H1 (cell line): ENCODE results near the gene EPB41L5. TPM values are rescaled to one million over a fixed set of nuclear protein-coding genes. Genes with fewer than 3 reads are reported as not detected.

Experiments
- CTCF ChIA-PET: fragments of 300-600 bp; sonication (Branson Sonifier 250); formaldehyde crosslinking; loops from one replicate; lab custom pipeline; 2021; ENCODE audit not compliant: partially characterized antibody; lab: Charles Lee
- POLR2A ChIA-PET: fragments of 300-600 bp; sonication (Branson Sonifier 250); formaldehyde crosslinking; loops from one replicate; lab custom pipeline; 2021; ENCODE audit warnings: inconsistent platforms; ENCODE audit not compliant: partially characterized antibody; lab: Charles Lee
- DNase-seq, 2 experiments: peaks; one replicate each; pipeline versions ENCODE4 v3.0.0 to v3.0.0-alpha.2; 2010 to 2022; ENCODE audit warnings: low spot score in 2 of 2, low read depth in 1 of 2, mixed read lengths in 1 of 2
- FAIRE-seq: peaks from 2 replicates; lab custom pipeline; 2011; peaks lifted over from hg19 to GRCh38; lab: Jason Lieb, UNC
- H2AFZ ChIP-seq: 2 replicates; pipeline ENCODE4 v1.8.1; 2012; ENCODE audit warnings: low read length, inconsistent platforms
- H2AK5ac ChIP-seq: 2 replicates; pipeline ENCODE4 v1.6.1; 2013; ENCODE audit warnings: low read depth, low read length
- H2BK120ac ChIP-seq: replicated peaks from 2 replicates; pipeline ENCODE3; 2013; ENCODE audit warnings: low read depth, low read length, inconsistent platforms
- H2BK12ac ChIP-seq: 2 replicates; pipeline ENCODE4 v1.6.1; 2013; ENCODE audit warnings: low read depth, low read length
- H2BK15ac ChIP-seq: 2 replicates; pipeline ENCODE4 v1.6.1; 2013; ENCODE audit warnings: low read length
- H2BK20ac ChIP-seq: 2 replicates; pipeline ENCODE4 v1.6.1; 2013; ENCODE audit warnings: low read length
- H2BK5ac ChIP-seq: 2 replicates; pipeline ENCODE4 v1.6.1; 2013; ENCODE audit warnings: low read depth, low read length
- H3K14ac ChIP-seq: 2 replicates; pipeline ENCODE4 v1.6.1; 2013; ENCODE audit warnings: inconsistent platforms; ENCODE audit not compliant: insufficient read length
- H3K18ac ChIP-seq: 2 replicates; pipeline ENCODE4 v1.6.1; 2013; ENCODE audit warnings: low read length; ENCODE audit errors: extremely low read depth
- H3K23ac ChIP-seq: 2 replicates; pipeline ENCODE4 v1.6.1; 2013; ENCODE audit warnings: inconsistent platforms; ENCODE audit not compliant: insufficient read length
- H3K23me2 ChIP-seq: 2 replicates; pipeline ENCODE4 v1.6.1; 2013; ENCODE audit warnings: low read depth, low read length
- H3K27ac ChIP-seq: 2 replicates; pipeline ENCODE4 v1.6.1; 2011; ENCODE audit warnings: low read depth, low read length, inconsistent platforms
- H3K27me3 ChIP-seq, 4 experiments: replicated peaks in 1 of 4; 1 replicate in 1 of 4; 2 replicates in 3 of 4; pipeline versions ENCODE4 v1.6.1 to v1.8.1; 2011 to 2013; ENCODE audit warnings: low read length in 3 of 4, mild to moderate bottlenecking in 3 of 4, inconsistent platforms in 2 of 4, mixed read lengths in 2 of 4, moderate library complexity in 1 of 4; ENCODE audit not compliant: control insufficient read depth in 3 of 4, insufficient read depth in 3 of 4; ENCODE audit errors: extremely low read depth in 1 of 4
- H3K36me3 ChIP-seq, 4 experiments: 2 replicates each; pipeline versions ENCODE4 v1.6.1 to v1.8.1; 2011 to 2013; ENCODE audit warnings: mild to moderate bottlenecking in 4 of 4, low read length in 3 of 4, moderate library complexity in 2 of 4, control low read depth in 1 of 4, inconsistent platforms in 1 of 4; ENCODE audit not compliant: insufficient read depth in 4 of 4, control insufficient read depth in 2 of 4
- H3K4ac ChIP-seq: replicated peaks from 2 replicates; pipeline ENCODE3; 2013; ENCODE audit warnings: low read length, low read depth, mixed read lengths, inconsistent platforms; ENCODE audit not compliant: insufficient read length
- H3K4me1 ChIP-seq, 4 experiments: replicated peaks in 1 of 4; 1 replicate in 1 of 4; 2 replicates in 3 of 4; pipeline versions ENCODE4 v1.6.1 to v1.8.1; 2011 to 2013; ENCODE audit warnings: low read length in 3 of 4, inconsistent platforms in 2 of 4, mixed read lengths in 1 of 4; ENCODE audit not compliant: insufficient read depth in 4 of 4, control insufficient read depth in 3 of 4
- H3K4me2 ChIP-seq, 2 experiments: 2 replicates each; pipeline versions ENCODE4 v1.6.1 to v1.8.1; 2011 to 2013; ENCODE audit warnings: low read depth in 2 of 2, low read length in 2 of 2, control low read depth in 1 of 2, inconsistent platforms in 1 of 2, mild to moderate bottlenecking in 1 of 2; ENCODE audit not compliant: insufficient read depth in 1 of 2
- H3K4me3 ChIP-seq, 4 experiments: fragments of 200-600, 300-600 bp in 1 of 4; sonication (generic), shearing (Covaris generic), sonication (Bioruptor Twin) in 1 of 4; 2 replicates each; pipeline versions ENCODE4 v1.5.1 to v1.8.1; 2011 to 2016; ENCODE audit warnings: low read length in 4 of 4, low read depth in 3 of 4, control low read depth in 2 of 4, inconsistent platforms in 2 of 4, mild to moderate bottlenecking in 2 of 4, mixed read lengths in 1 of 4, moderate library complexity in 1 of 4; ENCODE audit not compliant: insufficient read depth in 2 of 4; ENCODE audit errors: extremely low read depth in 1 of 4
- H3K56ac ChIP-seq: replicated peaks from 2 replicates; pipeline ENCODE3; 2013; ENCODE audit warnings: low read depth, mild to moderate bottlenecking, mixed read lengths, low read length, inconsistent platforms; ENCODE audit not compliant: insufficient read length
- H3K79me1 ChIP-seq: 2 replicates; pipeline ENCODE4 v1.6.1; 2013; ENCODE audit warnings: low read depth, low read length, control low read depth
- H3K79me2 ChIP-seq, 2 experiments: 2 replicates each; pipeline versions ENCODE4 v1.6.1 to v1.8.1; 2012 to 2013; ENCODE audit warnings: low read length in 2 of 2, mild to moderate bottlenecking in 2 of 2, inconsistent platforms in 1 of 2; ENCODE audit not compliant: insufficient read depth in 2 of 2, control insufficient read depth in 1 of 2
- H3K9ac ChIP-seq, 4 experiments: replicated peaks in 1 of 4; 1 replicate in 1 of 4; 2 replicates in 3 of 4; pipeline versions ENCODE4 v1.6.1 to v1.8.1; 2011 to 2013; ENCODE audit warnings: low read depth in 3 of 4, low read length in 3 of 4, control low read depth in 2 of 4, mild to moderate bottlenecking in 2 of 4, moderate library complexity in 2 of 4, inconsistent platforms in 1 of 4; ENCODE audit errors: extremely low read depth in 1 of 4
- H3K9me3 ChIP-seq, 2 experiments: 2 replicates each; pipeline versions ENCODE4 v1.6.1 to v1.8.1; 2012 to 2013; ENCODE audit warnings: mild to moderate bottlenecking in 2 of 2, moderate library complexity in 2 of 2, control low read depth in 1 of 2, inconsistent platforms in 1 of 2, low read depth in 1 of 2, low read length in 1 of 2, mixed read lengths in 1 of 2; ENCODE audit not compliant: insufficient read depth in 2 of 2
- H4K20me1 ChIP-seq, 2 experiments: replicated peaks in 1 of 2; 2 replicates each; pipeline versions ENCODE3 to v1.8.1; 2011 to 2013; ENCODE audit warnings: inconsistent platforms in 2 of 2, low read length in 2 of 2, mild to moderate bottlenecking in 1 of 2; ENCODE audit not compliant: insufficient read depth in 2 of 2, control insufficient read depth in 1 of 2
- H4K5ac ChIP-seq: 2 replicates; pipeline ENCODE4 v1.6.1; 2013; ENCODE audit warnings: low read length, low read depth, mixed read lengths, inconsistent platforms; ENCODE audit not compliant: insufficient read length
- H4K8ac ChIP-seq: 2 replicates; pipeline ENCODE4 v1.8.0; 2013; ENCODE audit warnings: mild to moderate bottlenecking, moderate library complexity, low read length, inconsistent platforms; ENCODE audit not compliant: insufficient read depth; ENCODE audit errors: extremely low read depth
- H4K91ac ChIP-seq: replicated peaks from 2 replicates; pipeline ENCODE3; 2013; ENCODE audit warnings: low read length, mixed read lengths, inconsistent platforms; ENCODE audit not compliant: insufficient read length
- ATF2 ChIP-seq: IDR thresholded peaks from 2 replicates; pipeline ENCODE4 v1.6.1; 2012; ENCODE audit warnings: low read length, inconsistent platforms
- CBX5 ChIP-seq: fragments of 300-800, 300-1000 bp; sonication (generic); IDR thresholded peaks from 2 replicates; pipeline ENCODE4 v1.7.1; 2016; ENCODE audit warnings: antibody characterized with exemption, low read length, low read depth
- CBX8 ChIP-seq: fragments of 300-800, 300-1000 bp; sonication (generic); IDR thresholded peaks from 2 replicates; pipeline ENCODE4 v1.7.1; 2016; ENCODE audit warnings: low read depth, low read length, borderline replicate concordance
- CHD1 ChIP-seq: IDR thresholded peaks from 2 replicates; pipeline ENCODE4 v1.6.1; 2012; ENCODE audit warnings: low read depth, low read length, improper control_type of control experiment
- FOSL1 ChIP-seq: IDR thresholded peaks from 2 replicates; pipeline ENCODE4 v1.6.1; 2011; ENCODE audit warnings: mild to moderate bottlenecking, low read depth, low read length, moderate library complexity; ENCODE audit not compliant: insufficient read depth
- GTF2F1 ChIP-seq: IDR thresholded peaks from 2 replicates; pipeline ENCODE4 v1.6.1; 2012; ENCODE audit warnings: low read depth, low read length, improper control_type of control experiment, borderline replicate concordance
- KDM1A ChIP-seq: fragments of 200-600, 300-600 bp; sonication (generic); IDR thresholded peaks from 2 replicates; pipeline ENCODE4 v1.7.1; 2016; ENCODE audit warnings: mild to moderate bottlenecking, low read length, borderline replicate concordance
- KDM4A ChIP-seq: IDR thresholded peaks from one replicate; pipeline ENCODE4 v1.7.1; 2012; ENCODE audit warnings: low read depth, mild to moderate bottlenecking, moderate library complexity, low read length, inconsistent platforms; ENCODE audit not compliant: severe bottlenecking
- NANOG ChIP-seq: IDR thresholded peaks from 2 replicates; pipeline ENCODE4 v1.6.1; 2011; ENCODE audit warnings: low read length, low read depth, mild to moderate bottlenecking, inconsistent platforms; ENCODE audit not compliant: insufficient read depth, poor library complexity, severe bottlenecking
- POLR2A ChIP-seq, 2 experiments: IDR thresholded peaks; 1 replicate in 1 of 2; 2 replicates in 1 of 2; pipeline ENCODE4 v1.6.1; 2011; ENCODE audit warnings: low read depth in 2 of 2, low read length in 2 of 2, mild to moderate bottlenecking in 2 of 2; ENCODE audit errors: control extremely low read depth in 1 of 2
- RBBP5 ChIP-seq: IDR thresholded peaks from 2 replicates; pipeline ENCODE4 v1.7.1; 2012; ENCODE audit warnings: low read depth, mild to moderate bottlenecking, inconsistent platforms, low read length, moderate library complexity, borderline replicate concordance
- TCF12 ChIP-seq: IDR thresholded peaks from 2 replicates; pipeline ENCODE4 v1.6.1; 2011; ENCODE audit warnings: low read depth, mild to moderate bottlenecking, low read length
- YY1 ChIP-seq: IDR thresholded peaks from 2 replicates; pipeline ENCODE4 v1.6.1; 2011; ENCODE audit warnings: low read depth, mild to moderate bottlenecking, low read length
- WGBS, 2 experiments: shearing (Covaris generic) in 1 of 2; methylation state at CpG; one replicate each; pipeline versions ENCODE4 v1.1.6 to v1.1.7; 2013 to 2015; ENCODE audit warnings: low lambda C conversion rate in 2 of 2, mixed read lengths in 2 of 2, inconsistent platforms in 1 of 2, low coverage in 1 of 2, missing lambda C conversion rate in 1 of 2; ENCODE audit not compliant: insufficient replicate concordance in 2 of 2, insufficient coverage in 1 of 2, insufficient read length in 1 of 2; ENCODE audit errors: extremely low coverage in 1 of 2, missing lambda C conversion rate in 1 of 2; 5-methylcytosine and 5-hydroxymethylcytosine counted together
- polyA plus RNA-seq, 7 experiments: library from polyadenylated mRNA; depleted of rRNA in 3 of 7; stranded (reverse) in 5 of 7; unstranded in 2 of 7; fragments of >200 nt in 5 of 7; fragments of 200-250 nt in 2 of 7; gene quantifications; 1 replicate in 5 of 7; 2 replicates in 1 of 7; 4 replicates in 1 of 7; pipeline versions ENCODE4 v1.2.1 to v1.2.3, GENCODE V29; 2011 to 2013; ENCODE audit warnings: missing spikeins in 2 of 7, mixed read lengths in 2 of 7
- total RNA-seq: library from RNA; stranded (reverse); fragmentation: NEBNext Ultra II Directional; extraction: Animal tissue kit (Norgen Biotek cat#: 25700); gene quantifications from 2 replicates; pipeline ENCODE4 v1.2.1, GENCODE V29; 2021

The EPB41L5 gene
- total and polyA plus RNA-seq, 2 of the 8 experiments (the other 6 are each of a cell fraction or from before 2014, with no cell fraction given) = 13.5 to 32.3 TPM

GRCh38 chr2:120148669-120149068 lies 135.8 kb downstream of the EPB41L5 start:
- Histone ChIP-seq H3K4ac (no peak overlapping the region), H3K27me3 (no peaks in the 10 kb centered on the region), H3K4me2 (no peak overlapping the region), H3K23ac (no peak overlapping the region), H3K27ac (no peak overlapping the region), H2AK5ac (no peak overlapping the region), H3K4me3 (no peak overlapping the region), H2BK20ac (no peak overlapping the region), H3K9me3 (0 out of 4 replicates have a peak, but pooled peaks cover 0 to 4% of the 10 kb centered on the region in 2 experiments), H4K20me1 (no peaks in the 10 kb centered on the region), H3K4me1 (no peaks in the 10 kb centered on the region), H3K79me2 (no peaks in the 10 kb centered on the region), H3K36me3 (peaks cover 0 to 22% (median 7%) of the 10 kb centered on the region in 4 experiments; a peak in 3 of 8 replicates), H4K8ac (no peak overlapping the region), H2BK120ac (no peak overlapping the region), H3K9ac (no peak overlapping the region), H2BK5ac (no peak overlapping the region), H3K14ac (no peak overlapping the region), H3K56ac (no peak overlapping the region), H2AFZ (no peak overlapping the region), H4K5ac (no peak overlapping the region), H4K91ac (no peak overlapping the region), H2BK12ac (no peak overlapping the region), H3K18ac (no peak overlapping the region), H3K79me1 (no peaks in the 10 kb centered on the region), H2BK15ac (no peak overlapping the region), H3K23me2 (no peaks in the 10 kb centered on the region)
- CTCF ChIA-PET = interaction anchor here (1.3 kb wide), 1 partner anchor 22 kb away, joined by 3 read pairs; no protein-coding TSS in a partner anchor
- DNase-seq (no peak), FAIRE-seq (no peak)
- 95% methylated on average over 3 of the region's 3 CpGs; no CpG with 5 or more reads in 1 of the 2 experiments for WGBS, 2 experiments
- POLR2A ChIA-PET = no interaction called here
- no peak for TF ChIP-seq CBX5
- no peak for TF ChIP-seq KDM4A
- TF ChIP-seq GTF2F1 = no peak
- TF ChIP-seq POLR2A (IDR thresholded peaks at IDR 0.05; ENCODE audit: control extremely low read depth in 1 of 2, low read depth in 2 of 2, low read length in 2 of 2) = no peak
- TF ChIP-seq TCF12 = no peak
- no peak for TF ChIP-seq RBBP5
- TF ChIP-seq CHD1 = no peak
- no peak for TF ChIP-seq YY1
- no peak for TF ChIP-seq CBX8
- TF ChIP-seq FOSL1 = no peak
- no peak for TF ChIP-seq KDM1A
- TF ChIP-seq ATF2 = no peak
- no peak for TF ChIP-seq NANOG
